Pancreas (tissue), 10 donors: ENCODE results near the gene GPR157. TPM values are rescaled to one million over a fixed set of nuclear protein-coding genes. Genes with fewer than 3 reads are reported as not detected.

Experiments
- ATAC-seq, 4 donors: fragments of 200-7000 bp; cut with Tn5 transposase; one replicate each; pipeline versions ENCODE4 v1.8.0 to v1.9.1; 2020; ENCODE audit warnings: mild to moderate bottlenecking in 4 of 4, moderate library complexity in 4 of 4
- DNase-seq, 6 donors: peaks; one replicate each; pipeline ENCODE4 v3.0.0-alpha.2; 2020
- FAIRE-seq: peaks from 2 replicates; lab custom pipeline; 2012; peaks lifted over from hg19 to GRCh38; lab: Jason Lieb, UNC
- H3K27ac ChIP-seq, 4 donors: fragments of 200-600 bp; sonication (generic); 1 replicate in 3 of 4; 2 replicates in 1 of 4; pipeline versions ENCODE4 v1.5.0 to v1.8.0; 2020
- H3K27me3 ChIP-seq, 4 donors: fragments of 200-600 bp; one replicate each; pipeline ENCODE4 v1.8.0; 2021
- H3K36me3 ChIP-seq, 3 donors: fragments of 200-600 bp; sonication (generic) in 1 of 3; one replicate each; pipeline versions ENCODE4 v1.5.0 to v1.8.0; 2020 to 2021
- H3K4me1 ChIP-seq, 3 donors: fragments of 200-600 bp; one replicate each; pipeline ENCODE4 v1.8.0; 2021
- H3K4me3 ChIP-seq, 4 donors: fragments of 200-600 bp; sonication (generic) in 2 of 4; one replicate each; pipeline versions ENCODE4 v1.5.0 to v1.8.0; 2020 to 2021
- H3K9me3 ChIP-seq, 4 donors: fragments of 200-600 bp; one replicate each; pipeline ENCODE4 v1.8.0; 2021
- CTCF ChIP-seq, 4 donors: fragments of 200-600 bp; sonication (generic) in 3 of 4; IDR thresholded peaks; one replicate each; pipeline versions ENCODE4 v1.5.0 to v1.8.0; 2021; ENCODE audit warnings: antibody characterized with exemption in 4 of 4
- WGBS, 2 donors: extraction: QIAGEN DNeasy Blood & Tissue Kit; methylation state at CpG; one replicate each; pipeline ENCODE4 v1.1.7; 2013; 5-methylcytosine and 5-hydroxymethylcytosine counted together
- intact Hi-C, 3 donors: fragments of 100-400 bp; cut with DNase I; formaldehyde crosslinking; loops; one replicate each; pipeline versions ENCODE4 v1.11.1 to v1.14.2; 2022
- polyA plus RNA-seq, 2 donors: library from polyadenylated mRNA; stranded (reverse); fragments of 200-250 nt; gene quantifications; one replicate each; pipeline ENCODE4 v1.2.3, GENCODE V29; 2013
- total RNA-seq, 6 donors: library from RNA; stranded (reverse); fragmentation: NEBNext Ultra II Directional in 4 of 6; extraction: Animal tissue kit (Norgen Biotek cat#: 25700) in 4 of 6; gene quantifications; one replicate each; pipeline versions ENCODE4 v1.2.1 to v1.2.4, GENCODE V29; 2021 to 2023
- donor health status: healthy with polysubstance abuse.
- donor health status: DM: no; HTN: no; CAD: no; lungs with moderate emphysema.
- donor health status: DM: no; HTN: no; CAD: no.
- donor health status: control.
- donor health status: control.
- donor health status: Bipolar disorder and iron deficiency.
- donor health status: DM: yes; HTN: yes; CAD: no.
- donor health status: DM: no; HTN: no; CAD: no.
- donor health status: DM: no; HTN: no; CAD: no.
- donor health status: DM: yes; HTN: yes; CAD: no.

The GPR157 gene
- total and polyA plus RNA-seq, 8 donors = 2.1 to 6.2 (median 5.0) TPM

GRCh38 chr1:9152535-9152934, 23.6 kb upstream of the GPR157 start:
- WGBS, 2 donors = 78 to 88% methylated on average over 10 of the region's 10 CpGs
- peaks cover 0 to 6% (median 0%) of the 10 kb centered on the region in 3 donors for H3K36me3 ChIP-seq
- H3K27me3 ChIP-seq = no peaks in the 10 kb centered on the region
- H3K27ac ChIP-seq = no peak overlapping the region
- no peaks in the 10 kb centered on the region for H3K9me3 ChIP-seq
- no peak for FAIRE-seq
- intact Hi-C loops = no loop called here
- no peak for TF ChIP-seq CTCF (IDR thresholded peaks at IDR 0.05)
- no peak overlapping the region for H3K4me3 ChIP-seq
- no peak for ATAC-seq
- DNase-seq = peak in 1 of 6 donors; percentile 14
- H3K4me1 ChIP-seq = no peaks in the 10 kb centered on the region

- no peak overlapping the region for H3K27ac ChIP-seq
- H3K36me3 ChIP-seq = peaks cover 0 to 6% (median 0%) of the 10 kb centered on the region in 3 donors
- no peak overlapping the region for H3K4me3 ChIP-seq
- ATAC-seq = peak in 2 of 4 donors; percentile 31 to 53
- H3K27me3 ChIP-seq = no peaks in the 10 kb centered on the region
- H3K9me3 ChIP-seq = no peaks in the 10 kb centered on the region
- WGBS, 2 donors = 78% methylated on average over 16 of the region's 16 CpGs
- intact Hi-C loops = no loop called here
- peak in 1 of 6 donors; percentile 38 for DNase-seq
- FAIRE-seq = no peak
- TF ChIP-seq CTCF (IDR thresholded peaks at IDR 0.05) = no peak
- H3K4me1 ChIP-seq = no peaks in the 10 kb centered on the region
Observed at GRCh38 chr1:9151328-9151860, 22.5 kb upstream of the GPR157 start.

GRCh38 chr1:9150582-9151327, 21.9 kb upstream of the GPR157 start:
- ATAC-seq (peak in 1 of 4 donors; percentile 34), DNase-seq (no peak), FAIRE-seq (no peak)
- peaks cover 0 to 6% (median 0%) of the 10 kb centered on the region in 3 donors for H3K36me3 ChIP-seq
- no peaks in the 10 kb centered on the region for H3K4me1 ChIP-seq
- no peak for TF ChIP-seq CTCF (IDR thresholded peaks at IDR 0.05)
- H3K27ac ChIP-seq = no peak overlapping the region
- no peaks in the 10 kb centered on the region for H3K27me3 ChIP-seq
- no peak overlapping the region for H3K4me3 ChIP-seq
- WGBS, 2 donors = 87% methylated on average over 16 of the region's 16 CpGs
- intact Hi-C loops = no loop called here
- H3K9me3 ChIP-seq = no peaks in the 10 kb centered on the region

- Histone ChIP-seq H3K27ac (no peak overlapping the region), H3K27me3 (no peaks in the 10 kb centered on the region), H3K36me3 (peaks cover 0 to 6% (median 0%) of the 10 kb centered on the region in 3 donors), H3K4me1 (no peaks in the 10 kb centered on the region), H3K4me3 (no peak overlapping the region), H3K9me3 (no peaks in the 10 kb centered on the region)
- WGBS, 2 donors = 80 to 82% methylated on average over 17 of the region's 17 CpGs
- TF ChIP-seq CTCF (IDR thresholded peaks at IDR 0.05) = no peak
- intact Hi-C loops = no loop called here
- peak in 1 of 4 donors; percentile 16 for ATAC-seq
- no peak for DNase-seq
- no peak for FAIRE-seq
Observed at GRCh38 chr1:9149837-9150581, 21.1 kb upstream of the GPR157 start.
